HG03558 (cell line): ENCODE data around the gene ASIC2.

Experiments
- ATAC-seq: cut with Tn5 transposase; IDR thresholded peaks from one replicate; pipeline ENCODE4 v1.9.1; 2021; ENCODE audit warnings: moderate number of reproducible peaks; ENCODE audit not compliant: unreplicated experiment; ENCODE audit errors: extremely low read depth

ASIC2 gene

GRCh38 chr17:33124871-33125551 lies 168.1 kb downstream of the ASIC2 start:
- no peak for ATAC-seq

- ATAC-seq = no peak
These were observed 168.9 kb downstream of the ASIC2 start for GRCh38 chr17:33124185-33124584.

DNA sequence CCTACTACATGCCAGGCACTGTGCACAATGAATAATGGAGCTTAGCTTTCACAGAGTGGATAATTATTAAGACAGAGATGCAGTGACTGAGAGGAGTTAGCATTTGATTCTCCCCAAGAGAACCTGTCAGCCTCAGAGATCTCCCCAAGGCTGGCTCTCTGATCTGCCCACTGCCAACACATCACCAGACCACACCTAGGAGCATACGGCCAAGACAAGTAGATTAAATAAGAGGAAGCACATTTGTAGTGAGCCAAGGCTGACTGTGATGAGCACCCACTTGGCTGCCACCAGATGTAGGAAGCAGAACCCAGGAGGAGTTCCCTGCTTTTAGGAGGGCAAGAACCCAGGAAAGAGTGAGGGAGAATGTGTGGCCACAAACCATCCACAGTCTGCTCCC lies 171.3 kb downstream of the ASIC2 start:
- ATAC-seq = no peak

DNA sequence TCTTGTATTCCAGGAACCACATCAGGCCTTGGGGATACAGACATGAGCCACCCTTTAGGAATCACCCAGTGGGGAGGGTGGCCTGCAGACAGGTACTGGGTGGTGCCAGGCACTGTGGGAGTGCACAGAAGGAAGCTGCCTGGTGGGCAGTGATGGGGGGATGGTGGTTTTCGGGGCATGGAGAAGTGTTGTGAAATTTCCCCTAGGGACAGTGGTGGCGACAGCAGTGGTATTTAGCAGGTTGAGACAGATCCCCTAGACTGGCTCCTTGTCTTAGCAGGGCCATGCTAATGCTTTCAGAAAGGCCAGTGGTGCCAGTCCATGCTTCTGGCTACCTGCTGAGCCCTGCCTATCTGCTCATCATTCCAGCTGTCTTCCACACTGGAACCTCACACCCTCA lies 171.8 kb downstream of the ASIC2 start:
- no peak for ATAC-seq

- ATAC-seq = no peak
These were observed 173.0 kb downstream of the ASIC2 start for GRCh38 chr17:33120103-33120502.

- ATAC-seq = no peak
These were observed 174.6 kb downstream of the ASIC2 start for GRCh38 chr17:33118391-33119075.

GRCh38 chr17:33116021-33116551 lies 177.0 kb downstream of the ASIC2 start:
- no peak for ATAC-seq

- ATAC-seq = no peak
These were observed 177.7 kb downstream of the ASIC2 start for GRCh38 chr17:33115366-33115765.

DNA sequence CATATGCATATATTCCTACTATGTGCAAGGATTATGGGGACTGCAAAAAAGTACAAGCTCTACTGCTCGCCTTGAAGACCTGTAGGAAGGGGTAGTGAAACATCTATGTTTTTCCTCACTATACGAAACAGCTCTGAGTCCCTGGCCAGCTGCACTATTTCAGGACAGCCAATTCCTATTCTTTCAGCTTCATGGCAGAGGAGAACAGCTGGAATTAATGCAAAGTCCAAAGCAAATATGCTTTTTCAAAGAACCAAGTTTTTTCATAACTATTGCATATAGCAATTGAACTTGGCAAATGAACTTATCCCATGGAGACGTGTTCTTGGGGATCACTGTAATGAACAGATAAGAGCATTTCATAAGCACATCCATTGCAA lies 179.1 kb downstream of the ASIC2 start:
- no peak for ATAC-seq

DNA sequence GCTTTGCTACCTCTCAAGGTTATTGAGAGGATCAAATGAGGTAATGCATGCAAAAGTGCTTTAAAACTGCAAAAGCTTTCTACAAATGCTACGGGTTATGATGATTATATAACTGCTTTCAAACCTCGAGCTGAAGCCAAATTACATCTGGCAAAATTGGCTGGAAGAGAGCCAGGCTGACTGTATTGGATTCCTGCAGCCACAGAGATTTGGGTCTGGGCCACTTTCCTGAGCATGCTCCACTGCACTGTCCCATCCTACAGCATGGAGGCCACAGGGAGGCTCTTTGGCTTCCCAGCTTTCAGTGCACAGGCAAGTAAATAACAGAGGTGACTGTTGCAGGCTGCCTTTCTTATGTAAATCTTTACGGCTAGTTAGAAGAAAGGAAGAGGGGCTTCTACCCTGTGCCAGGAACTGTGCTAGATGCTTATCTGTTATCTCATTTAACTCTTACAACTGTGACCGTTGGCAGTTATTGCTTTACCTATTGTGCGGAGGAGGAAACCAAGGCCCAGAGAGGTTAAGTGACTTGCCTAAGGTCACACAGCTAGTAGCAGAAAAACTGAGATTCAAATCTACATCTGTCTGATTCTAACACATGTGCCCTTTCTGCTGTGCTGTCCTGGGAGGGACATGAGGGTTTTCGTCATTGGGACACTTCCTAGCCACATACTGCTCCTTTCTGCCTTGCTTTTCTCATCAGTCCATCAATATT lies 179.7 kb downstream of the ASIC2 start:
- ATAC-seq = no peak

DNA sequence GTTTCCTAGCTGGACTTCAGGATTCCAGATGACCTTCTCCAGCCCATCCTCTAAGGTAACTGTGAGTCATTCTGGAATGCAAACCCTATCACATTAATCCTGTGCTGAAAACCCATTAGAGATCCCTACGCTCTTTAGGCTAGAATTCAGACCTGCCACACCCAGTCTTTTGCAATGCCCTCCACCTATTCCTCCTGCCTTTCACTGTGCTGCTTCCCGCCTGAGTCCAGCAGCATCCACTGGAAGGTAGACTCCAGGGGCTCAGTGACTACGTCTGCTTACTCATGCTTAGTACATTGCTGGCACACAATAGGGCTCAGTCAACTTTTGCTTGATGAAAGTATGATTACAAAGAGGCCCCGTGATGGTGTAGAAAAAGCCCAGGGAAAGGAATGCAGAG lies 180.3 kb downstream of the ASIC2 start:
- ATAC-seq = no peak

DNA sequence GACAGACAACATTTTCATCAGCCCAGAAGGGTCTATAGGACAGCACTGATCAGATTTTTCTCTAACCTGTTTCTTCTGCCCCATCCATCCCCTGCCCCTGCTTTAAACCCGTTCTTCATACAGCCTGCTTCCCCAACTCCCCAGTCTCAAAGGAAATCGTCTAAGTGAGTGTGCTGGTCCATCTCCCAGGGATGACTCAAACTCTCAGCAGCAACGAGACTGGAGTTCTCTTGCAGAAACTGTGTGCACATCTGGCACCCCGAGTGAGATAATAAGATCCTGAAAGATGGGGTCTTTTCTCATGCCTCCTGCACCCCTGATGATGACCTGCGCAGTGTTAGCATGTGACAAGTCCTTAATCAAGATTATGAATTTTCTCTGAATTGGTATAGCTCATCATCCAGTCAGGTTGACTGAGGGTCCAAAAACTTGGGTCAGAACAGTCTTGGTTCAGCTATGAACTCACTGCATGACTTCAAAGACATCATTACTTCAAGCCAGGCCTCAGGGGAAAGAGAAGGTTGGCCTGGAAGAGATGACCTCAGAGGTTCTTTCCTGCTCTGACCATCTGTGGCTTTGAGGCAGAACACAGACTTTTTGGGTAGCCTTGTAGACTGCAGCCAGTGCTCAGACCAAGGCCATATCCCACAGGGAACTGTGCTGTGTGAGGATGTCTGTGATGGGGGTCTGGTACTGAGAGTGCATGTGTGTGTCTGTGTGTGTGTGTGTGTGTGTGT lies 183.6 kb downstream of the ASIC2 start:
- ATAC-seq = no peak

DNA sequence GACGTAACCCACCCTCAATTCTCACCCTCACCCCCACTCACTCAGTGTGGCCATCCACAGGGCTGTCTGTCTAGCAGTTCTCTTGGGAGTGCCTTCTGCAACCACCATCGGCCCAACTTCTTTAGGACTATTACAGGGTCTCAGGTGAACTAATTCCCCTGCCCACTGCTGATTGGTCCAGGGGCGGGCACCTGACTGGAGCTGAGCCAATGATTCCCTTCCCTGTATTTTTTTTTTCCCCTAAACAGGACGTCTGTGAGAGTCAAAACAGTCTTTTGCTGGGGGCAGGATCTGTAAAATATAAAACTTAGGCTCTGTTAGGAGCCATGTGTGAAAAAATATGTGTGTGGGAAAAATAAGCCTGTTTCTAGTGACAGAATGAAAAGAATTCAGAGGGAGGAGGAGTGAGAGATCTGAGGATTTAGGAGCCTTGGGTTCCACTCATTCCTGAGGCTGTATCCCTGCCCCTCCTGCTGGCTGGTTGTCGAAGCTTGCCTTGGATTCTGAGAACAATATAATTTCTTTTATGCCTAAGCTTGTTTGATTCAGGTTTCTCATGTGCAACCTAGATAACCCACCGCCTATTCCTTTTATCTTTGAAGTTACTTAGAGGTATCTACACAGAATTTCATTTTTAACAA lies 186.4 kb downstream of the ASIC2 start:
- no peak for ATAC-seq

DNA sequence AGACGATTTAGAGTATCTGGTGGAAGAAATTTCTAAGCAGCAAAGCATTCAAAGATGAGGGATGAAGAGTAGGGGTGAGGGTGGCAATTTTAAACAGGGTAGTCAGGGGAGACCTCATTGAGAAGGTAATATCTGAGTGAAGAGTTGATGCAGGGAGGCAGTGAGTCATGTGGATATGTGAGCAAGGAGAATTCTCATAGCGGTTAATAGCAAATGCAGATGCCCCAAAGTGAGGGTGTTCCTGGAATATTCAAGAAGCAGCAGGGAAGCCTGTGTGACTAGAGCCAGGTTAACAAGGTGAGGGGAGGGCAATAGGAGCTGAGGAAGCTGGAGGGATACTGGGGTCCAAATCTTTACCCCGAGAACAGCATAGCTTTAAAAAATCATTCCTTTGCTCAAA lies 187.2 kb downstream of the ASIC2 start:
- no peak for ATAC-seq

DNA sequence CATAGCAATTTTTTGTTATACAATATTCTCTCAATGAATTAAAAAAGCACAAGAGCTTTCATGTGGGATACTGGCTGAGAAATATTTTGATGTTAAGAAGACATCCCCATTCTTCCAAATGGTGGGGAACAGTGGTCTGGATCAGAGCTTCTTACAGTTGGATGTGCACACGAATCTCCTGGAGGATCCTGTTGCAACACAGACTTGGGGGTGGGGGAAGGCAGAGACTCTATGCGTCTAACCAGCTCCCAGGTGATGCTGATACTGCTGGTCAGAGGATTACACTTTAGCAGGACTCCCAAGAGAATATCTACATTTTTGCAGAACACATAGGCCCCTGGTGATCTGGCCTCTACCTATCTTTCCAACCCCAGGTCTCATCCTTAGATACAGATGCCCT lies 193.2 kb downstream of the ASIC2 start:
- ATAC-seq = no peak

GRCh38 chr17:33099252-33099651 lies 193.8 kb downstream of the ASIC2 start:
- ATAC-seq = no peak

- ATAC-seq = no peak
These were observed 195.7 kb downstream of the ASIC2 start for GRCh38 chr17:33097411-33097810.

DNA sequence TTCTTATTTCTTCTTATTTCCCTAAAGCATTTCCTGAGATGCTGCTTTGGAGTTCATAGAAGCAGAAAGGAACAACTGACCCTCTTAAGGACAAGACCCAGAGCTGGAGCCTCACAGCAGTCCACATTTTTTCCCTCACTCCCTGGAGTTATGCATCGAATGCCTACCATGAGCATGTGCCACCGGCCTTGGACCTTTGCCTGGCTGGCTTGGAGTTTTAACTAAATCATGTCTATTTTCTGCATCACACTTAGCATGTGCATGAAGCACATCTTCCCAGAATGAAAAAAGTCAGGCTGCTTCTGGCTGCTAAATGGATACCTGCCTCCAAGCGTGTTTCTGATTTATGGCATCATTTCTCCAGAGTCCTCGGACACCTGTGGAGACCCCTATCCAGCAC lies 196.9 kb downstream of the ASIC2 start:
- ATAC-seq = no peak

- ATAC-seq = no peak
These were observed 201.8 kb downstream of the ASIC2 start for GRCh38 chr17:33091271-33091670.

- ATAC-seq = no peak
These were observed 202.3 kb downstream of the ASIC2 start for GRCh38 chr17:33090806-33091205.
